Mucosa of descending colon (tissue), 3 donors: ENCODE results near the gene TMEM86B. TPM values are rescaled to one million over a fixed set of nuclear protein-coding genes. Genes with fewer than 3 reads are reported as not detected.

ENCODE experiments used
- ATAC-seq: fragments of 200-7000 bp; cut with Tn5 transposase; one replicate; pipeline ENCODE4 v1.9.1; 2020; ENCODE audit warnings: mild to moderate bottlenecking, moderate library complexity
- DNase-seq, 3 donors: peaks; one replicate each; pipeline ENCODE4 v3.0.0-alpha.2; 2020
- H3K36me3 ChIP-seq: fragments of 200-600 bp; one replicate; pipeline ENCODE4 v1.8.0; 2021; ENCODE audit warnings: low read depth, mild to moderate bottlenecking
- H3K4me1 ChIP-seq: fragments of 200-600 bp; one replicate; pipeline ENCODE4 v1.8.0; 2021; ENCODE audit warnings: low read depth, mild to moderate bottlenecking
- H3K4me3 ChIP-seq: fragments of 200-600 bp; one replicate; pipeline ENCODE4 v1.8.0; 2021; ENCODE audit warnings: mild to moderate bottlenecking
- H3K9me3 ChIP-seq: fragments of 200-600 bp; one replicate; pipeline ENCODE4 v1.8.0; 2021; ENCODE audit warnings: mild to moderate bottlenecking
- intact Hi-C, 2 donors: fragments of 100-400 bp; cut with DNase I in 1 of 2; cut with micrococcal nuclease in 1 of 2; formaldehyde crosslinking; loops; one replicate each; pipeline versions ENCODE4 v1.11.0 to v1.11.1; 2022; cut with DNase I, micrococcal nuclease
- total RNA-seq, 3 donors: library from RNA; stranded (reverse); fragmentation: NEBNext Ultra II Directional in 2 of 3; extraction: Animal tissue kit (Norgen Biotek cat#: 25700) in 2 of 3; gene quantifications; one replicate each; pipeline versions ENCODE4 v1.2.1 to v1.2.4, GENCODE V29; 2021 to 2023
- TF ChIP-seq, protein P1 (sequence below): fragments of 200-600 bp; IDR thresholded peaks from one replicate; pipeline ENCODE4 v1.8.0; 2022; ENCODE audit warnings: antibody characterized with exemption, mild to moderate bottlenecking
- donor health status: DM: no; HTN: no; CAD: no; lungs with moderate emphysema.
- donor health status: DM: no; HTN: no; CAD: no.
- donor health status: DM: no; HTN: yes; CAD: no.

TMEM86B gene
- total RNA-seq, 3 donors from 2014 or later: 3.4 to 4.5 (median 3.7) TPM

DNA sequence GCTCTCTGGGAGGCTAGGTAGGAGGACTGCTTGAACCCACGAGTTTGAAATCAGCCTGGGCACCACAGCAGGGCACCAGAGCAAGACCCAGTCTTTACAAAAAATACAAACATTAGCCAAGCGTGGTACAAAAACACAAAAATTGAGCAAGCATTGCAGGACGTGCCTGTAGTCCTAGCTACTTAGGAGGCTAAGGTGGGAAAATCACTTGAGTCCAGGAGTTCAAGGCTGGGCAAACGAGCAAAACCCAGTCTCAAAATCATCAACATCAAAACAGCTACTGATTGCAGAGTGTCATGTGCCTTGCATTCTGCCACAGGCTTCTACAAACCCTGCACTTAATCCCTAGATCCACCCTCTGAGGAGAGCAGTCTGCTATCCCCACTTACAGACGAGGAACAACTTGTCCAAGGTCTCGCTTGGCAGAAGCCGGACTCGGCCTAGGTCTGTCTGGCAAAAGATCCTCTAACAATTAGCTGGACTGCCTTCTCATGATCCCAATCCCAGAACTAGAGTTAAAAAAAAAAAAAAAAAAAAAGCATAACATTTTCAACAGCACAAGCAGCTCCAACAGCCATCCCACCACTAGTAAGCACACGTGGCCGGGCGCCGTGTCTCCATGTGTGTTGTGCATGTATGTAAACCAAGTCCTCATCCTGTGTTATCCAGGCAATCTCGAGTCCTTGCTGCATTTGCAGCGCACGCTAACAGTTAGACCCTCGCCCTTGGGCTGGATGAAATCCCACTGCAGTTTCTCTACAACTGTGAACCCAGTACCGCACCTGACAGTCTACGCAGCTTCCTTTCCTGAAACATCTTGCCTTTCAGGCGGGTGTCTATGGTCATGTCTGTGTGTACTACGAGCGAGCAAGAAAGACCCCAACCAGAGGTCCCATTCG is 28.2 kb upstream of the TMEM86B start:
- DNase-seq (peak in 1 of 3 donors; percentile 43), ATAC-seq (no peak)
- H3K4me1 ChIP-seq: peaks cover 47% of the 10 kb centered on the region
- TF ChIP-seq, protein P1, sequence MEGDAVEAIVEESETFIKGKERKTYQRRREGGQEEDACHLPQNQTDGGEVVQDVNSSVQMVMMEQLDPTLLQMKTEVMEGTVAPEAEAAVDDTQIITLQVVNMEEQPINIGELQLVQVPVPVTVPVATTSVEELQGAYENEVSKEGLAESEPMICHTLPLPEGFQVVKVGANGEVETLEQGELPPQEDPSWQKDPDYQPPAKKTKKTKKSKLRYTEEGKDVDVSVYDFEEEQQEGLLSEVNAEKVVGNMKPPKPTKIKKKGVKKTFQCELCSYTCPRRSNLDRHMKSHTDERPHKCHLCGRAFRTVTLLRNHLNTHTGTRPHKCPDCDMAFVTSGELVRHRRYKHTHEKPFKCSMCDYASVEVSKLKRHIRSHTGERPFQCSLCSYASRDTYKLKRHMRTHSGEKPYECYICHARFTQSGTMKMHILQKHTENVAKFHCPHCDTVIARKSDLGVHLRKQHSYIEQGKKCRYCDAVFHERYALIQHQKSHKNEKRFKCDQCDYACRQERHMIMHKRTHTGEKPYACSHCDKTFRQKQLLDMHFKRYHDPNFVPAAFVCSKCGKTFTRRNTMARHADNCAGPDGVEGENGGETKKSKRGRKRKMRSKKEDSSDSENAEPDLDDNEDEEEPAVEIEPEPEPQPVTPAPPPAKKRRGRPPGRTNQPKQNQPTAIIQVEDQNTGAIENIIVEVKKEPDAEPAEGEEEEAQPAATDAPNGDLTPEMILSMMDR: no peak
- H3K9me3 ChIP-seq: no peaks in the 10 kb centered on the region
- H3K4me3 ChIP-seq: no peak overlapping the region
- intact Hi-C loops: no loop called here
- peaks cover 6% of the 10 kb centered on the region for H3K36me3 ChIP-seq

DNA sequence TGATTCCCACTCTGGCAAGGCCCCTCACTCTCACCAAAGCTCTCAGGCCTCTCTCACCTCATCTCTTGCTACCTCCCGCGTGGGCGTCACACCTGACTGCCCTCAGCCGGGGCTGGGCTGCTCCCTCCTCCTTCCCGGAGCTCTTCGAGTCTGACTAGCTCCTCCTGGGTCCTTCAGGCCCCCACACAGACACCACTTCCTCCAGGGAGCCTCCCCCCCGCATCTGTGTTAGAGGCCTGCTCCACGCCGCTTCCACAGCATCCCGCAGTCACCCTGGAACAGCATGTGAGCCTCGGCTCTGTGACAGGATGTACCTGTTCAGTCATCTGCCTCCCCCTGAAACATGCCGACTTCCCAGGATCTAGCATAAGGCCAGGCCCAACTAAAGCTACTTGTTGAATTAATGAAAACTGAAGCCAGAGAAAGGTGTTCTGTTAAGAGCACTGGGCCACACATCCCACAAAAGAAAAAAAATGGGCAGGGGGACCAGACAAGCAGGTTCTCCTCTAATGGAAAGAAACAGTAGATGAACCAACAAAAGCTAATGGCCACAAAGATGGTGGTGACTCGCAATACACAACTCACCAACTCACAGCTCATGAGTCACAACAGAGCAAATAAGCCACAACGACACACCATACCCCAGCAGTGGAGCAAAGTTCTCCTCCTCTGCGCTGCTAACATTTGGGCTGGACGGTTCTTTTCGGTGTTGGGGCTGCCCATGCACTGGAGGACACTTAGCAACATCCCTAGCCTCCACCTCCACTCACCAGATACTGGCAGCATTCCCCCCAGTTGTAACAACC is 27.3 kb upstream of the TMEM86B start:
- peaks cover 6% of the 10 kb centered on the region for H3K36me3 ChIP-seq
- intact Hi-C loops: no loop called here
- H3K4me1 ChIP-seq: peaks cover 47% of the 10 kb centered on the region
- ATAC-seq (no peak), DNase-seq (peak in 2 of 3 donors; percentile 53 to 79)
- H3K9me3 ChIP-seq: no peaks in the 10 kb centered on the region
- TF ChIP-seq, protein P1: no peak
- no peak overlapping the region for H3K4me3 ChIP-seq

DNA sequence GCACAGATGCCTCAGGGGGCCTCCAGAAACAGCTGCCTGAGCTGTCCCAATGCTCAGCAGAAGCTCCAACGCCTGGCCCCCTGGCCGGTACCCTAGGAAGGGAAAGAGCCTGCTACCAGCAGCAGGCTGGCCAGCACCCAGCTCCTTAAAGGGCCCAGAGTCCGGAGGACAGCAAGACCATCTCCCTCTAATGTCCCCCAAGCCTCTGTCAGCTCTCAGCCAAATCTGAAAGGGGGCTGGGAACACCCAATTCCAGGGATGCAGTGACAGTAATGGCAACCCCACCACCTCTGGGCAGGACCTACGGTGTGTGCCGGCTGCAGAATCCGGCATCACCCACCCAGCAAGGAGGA is 26.0 kb upstream of the TMEM86B start:
- ATAC-seq (no peak), DNase-seq (no peak)
- no peaks in the 10 kb centered on the region for H3K9me3 ChIP-seq
- intact Hi-C loops: no loop called here
- H3K36me3 ChIP-seq: peaks cover 6% of the 10 kb centered on the region
- H3K4me3 ChIP-seq: no peak overlapping the region
- TF ChIP-seq, protein P1: no peak
- H3K4me1 ChIP-seq: peaks cover 45% of the 10 kb centered on the region

DNA sequence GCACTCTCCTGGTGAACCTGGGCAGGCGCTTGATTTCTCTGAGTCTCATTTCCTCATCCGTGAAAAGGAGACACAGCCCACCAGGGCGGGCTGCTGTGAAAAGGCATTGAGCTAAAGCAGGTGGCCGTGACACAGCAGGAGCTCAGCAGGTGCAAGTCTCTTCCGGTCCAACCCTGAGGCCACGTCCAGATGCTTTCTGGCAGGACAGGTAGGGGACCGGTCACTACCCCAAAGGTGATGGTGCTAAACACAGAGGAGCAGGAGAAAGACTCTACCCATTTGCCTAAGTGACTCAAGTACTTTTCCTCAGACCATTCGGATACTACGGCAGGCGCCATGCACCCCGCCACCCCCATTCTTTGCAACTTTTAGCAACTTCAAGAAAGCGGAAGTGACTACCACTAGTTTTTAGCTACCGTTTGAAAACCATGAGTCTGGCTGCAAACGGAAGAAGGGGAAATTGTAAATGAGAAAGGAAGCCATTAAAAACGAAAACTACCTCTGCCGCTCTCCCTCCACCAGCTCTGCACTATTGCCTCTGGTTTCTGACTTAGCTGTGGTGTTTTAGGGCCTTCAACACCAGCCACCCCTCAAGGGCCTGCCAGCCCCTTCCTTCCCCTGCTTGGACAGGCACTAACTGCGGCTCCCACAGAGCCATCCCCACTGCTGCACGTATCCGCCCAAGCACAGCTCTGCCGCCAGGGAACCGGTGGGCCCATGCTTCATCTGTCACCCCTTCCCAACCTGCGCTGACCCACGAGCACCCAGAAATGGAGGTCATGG is 25.5 kb upstream of the TMEM86B start:
- peak; percentile 39 to 78 (median 45) for DNase-seq
- H3K4me1 ChIP-seq: peaks cover 43% of the 10 kb centered on the region

More for the DNA sequence above, 25.5 kb upstream of the TMEM86B start:
- TF ChIP-seq, protein P1: no peak
- no peak overlapping the region for H3K4me3 ChIP-seq
- no peaks in the 10 kb centered on the region for H3K9me3 ChIP-seq
- peak; percentile 18 for ATAC-seq
- intact Hi-C loops: no loop called here
- peaks cover 3% of the 10 kb centered on the region for H3K36me3 ChIP-seq
